Measurements from ENCODE around the gene ADGRD1.
A peak's percentile ranks its signal among the peaks of the same experiment; 100 is the strongest.
"Not testable (repeated sequence)": the region's sequence is repeated elsewhere in the genome, so short reads cannot be mapped to it uniquely, and the experiment has no call there.

The ADGRD1 gene

GRCh38 chr12:130988751-130989150, 35.0 kb downstream of the ADGRD1 start:
- no peak for DNase-seq

- no peak for DNase-seq
Measured at GRCh38 chr12:130989391-130989790, 35.7 kb downstream of the ADGRD1 start.

DNA sequence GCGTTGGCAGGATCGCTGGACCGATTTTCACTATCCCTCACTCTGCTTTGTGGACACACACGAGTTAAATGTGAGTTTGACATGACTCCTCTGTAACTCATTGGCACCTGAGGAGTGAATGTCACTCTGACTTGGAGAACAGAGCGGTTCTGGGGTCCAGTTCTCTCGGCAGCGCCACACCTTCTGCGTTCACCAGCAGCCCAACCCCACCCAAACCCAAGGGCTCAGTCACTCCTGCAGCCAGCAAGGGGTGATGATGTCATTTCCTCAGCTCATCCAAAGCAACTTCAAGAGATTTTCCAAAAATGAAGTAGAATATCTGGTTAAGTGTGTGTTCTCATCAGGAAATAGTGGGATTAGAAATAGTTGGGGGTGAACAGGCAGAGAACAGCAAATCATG, 36.3 kb downstream of the ADGRD1 start:
- DNase-seq = no peak

- peak; percentile 48 for DNase-seq
Measured at GRCh38 chr12:130992448-130992847, 38.7 kb downstream of the ADGRD1 start.

DNA sequence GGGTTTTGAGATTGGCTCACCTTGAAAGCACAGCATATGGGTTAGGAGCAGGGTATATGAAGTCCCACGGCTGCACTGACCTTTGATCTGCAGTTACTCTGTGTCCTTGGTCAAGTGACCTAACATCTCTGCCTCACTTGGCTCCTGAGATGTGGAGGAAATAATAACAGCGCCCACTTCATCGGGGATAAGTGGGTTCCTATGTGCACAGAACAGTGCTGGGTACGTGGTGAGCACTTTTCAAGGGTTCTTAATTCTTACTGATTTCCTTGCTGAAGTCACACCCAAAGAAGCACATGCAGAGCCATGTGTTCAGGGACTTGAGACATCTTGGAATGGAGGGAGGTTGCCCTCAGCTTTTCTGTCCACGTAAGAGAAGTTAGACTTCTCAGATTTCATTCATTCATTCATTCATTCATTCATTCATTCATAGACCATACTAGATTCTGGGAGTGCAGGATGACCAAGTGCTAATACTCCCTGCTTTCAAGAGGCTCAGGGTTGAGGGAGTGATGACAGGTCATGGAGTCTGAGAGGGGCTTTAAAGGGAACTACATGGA, 39.4 kb downstream of the ADGRD1 start:
- no peak for DNase-seq

- DNase-seq = no peak
Measured at GRCh38 chr12:130993759-130994670, 40.3 kb downstream of the ADGRD1 start.

GRCh38 chr12:130994821-130995375, 41.2 kb downstream of the ADGRD1 start:
- no peak for DNase-seq

GRCh38 chr12:130995386-130995969, 41.8 kb downstream of the ADGRD1 start:
- DNase-seq = not testable (repeated sequence)

DNA sequence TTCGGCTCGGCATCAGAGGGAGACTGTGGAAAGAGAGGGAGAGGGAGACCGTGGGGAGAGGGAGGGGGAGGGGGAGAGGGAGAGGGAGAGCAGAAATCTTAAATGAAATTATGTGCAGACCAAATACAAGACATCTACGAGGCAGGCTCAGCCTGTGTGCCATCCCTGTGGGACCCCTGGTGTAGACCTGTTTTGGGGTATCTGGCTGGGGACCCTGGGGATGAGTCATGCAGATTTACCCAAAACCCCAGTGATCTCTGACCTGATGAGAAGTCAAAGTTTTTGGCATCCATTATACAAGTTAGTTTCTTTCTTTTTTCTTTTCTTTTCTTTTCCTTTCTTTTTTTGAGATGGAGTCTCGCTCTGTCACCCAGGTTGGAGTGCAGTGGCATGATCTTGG, 44.4 kb downstream of the ADGRD1 start:
- DNase-seq = no peak

GRCh38 chr12:131000000-131000486, 46.3 kb downstream of the ADGRD1 start:
- no peak for DNase-seq

GRCh38 chr12:131001493-131001892, 47.8 kb downstream of the ADGRD1 start:
- no peak for DNase-seq

GRCh38 chr12:131002216-131002631, 48.5 kb downstream of the ADGRD1 start:
- no peak for DNase-seq

DNA sequence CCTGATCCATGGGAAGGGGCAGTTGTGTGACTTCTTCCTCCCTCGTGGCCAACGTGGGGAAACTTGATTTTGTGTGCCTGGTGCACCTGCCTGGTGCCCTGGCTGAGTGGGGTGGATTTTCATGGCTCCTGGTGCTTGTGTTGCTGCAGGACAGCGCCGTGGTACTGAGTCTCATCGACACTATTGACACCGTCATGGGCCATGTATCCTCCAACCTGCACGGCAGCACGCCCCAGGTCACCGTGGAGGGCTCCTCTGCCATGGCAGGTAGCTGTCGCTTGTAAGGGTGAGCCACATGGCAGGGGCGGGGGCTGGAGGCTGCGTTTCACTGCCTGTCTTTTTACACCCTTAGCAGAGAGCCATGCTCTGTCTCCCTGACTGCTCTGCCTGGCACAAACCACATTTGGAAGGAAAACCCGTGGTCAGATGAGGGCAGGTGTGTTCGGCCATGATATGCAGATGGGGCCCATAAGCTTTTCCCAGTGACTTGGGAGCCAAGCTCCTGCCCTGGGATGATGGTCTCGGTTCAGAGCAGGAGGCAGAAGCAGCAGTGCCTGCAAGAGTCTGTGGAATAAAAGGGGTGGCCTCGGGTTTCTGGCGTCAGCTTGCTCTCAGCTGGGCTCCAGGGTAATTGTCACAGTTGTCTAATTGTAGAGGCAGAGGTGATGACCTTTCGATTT, 49.5 kb downstream of the ADGRD1 start:
- DNase-seq = no peak

DNA sequence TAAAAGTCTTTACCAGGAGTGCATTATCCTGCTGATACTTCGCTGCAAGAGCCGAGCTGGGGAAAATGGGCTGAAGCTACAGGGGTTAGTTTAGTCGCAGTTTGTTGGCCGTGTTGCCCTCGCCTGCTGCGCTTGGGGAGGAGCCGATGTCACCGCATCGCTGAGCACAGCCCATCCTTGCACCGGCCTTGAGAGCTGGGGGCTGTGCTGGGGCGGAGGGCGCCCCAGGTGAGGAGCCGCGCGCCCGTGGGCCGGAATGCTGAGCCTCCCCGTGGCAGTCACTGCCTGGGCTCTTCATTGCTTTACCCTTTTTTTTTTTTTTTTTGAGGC, 50.0 kb downstream of the ADGRD1 start:
- no peak for DNase-seq

DNA sequence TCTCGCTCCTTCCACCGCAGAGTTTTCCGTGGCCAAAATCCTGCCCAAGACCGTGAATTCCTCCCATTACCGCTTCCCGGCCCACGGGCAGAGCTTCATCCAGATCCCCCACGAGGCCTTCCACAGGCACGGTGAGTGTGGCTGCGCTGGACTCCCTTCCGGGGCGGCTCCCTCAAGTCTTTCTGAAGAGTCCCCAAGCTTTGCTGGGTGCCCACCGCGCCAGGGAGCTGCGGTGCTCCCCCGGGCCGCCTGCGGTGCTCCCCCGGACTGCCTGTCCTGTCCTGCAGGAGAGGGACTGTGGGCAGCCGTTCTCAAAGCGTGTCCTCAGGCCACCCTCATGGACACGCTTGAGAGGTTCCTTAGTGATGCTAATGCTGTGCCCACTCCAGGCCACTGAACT, 50.5 kb downstream of the ADGRD1 start:
- no peak for DNase-seq

DNA sequence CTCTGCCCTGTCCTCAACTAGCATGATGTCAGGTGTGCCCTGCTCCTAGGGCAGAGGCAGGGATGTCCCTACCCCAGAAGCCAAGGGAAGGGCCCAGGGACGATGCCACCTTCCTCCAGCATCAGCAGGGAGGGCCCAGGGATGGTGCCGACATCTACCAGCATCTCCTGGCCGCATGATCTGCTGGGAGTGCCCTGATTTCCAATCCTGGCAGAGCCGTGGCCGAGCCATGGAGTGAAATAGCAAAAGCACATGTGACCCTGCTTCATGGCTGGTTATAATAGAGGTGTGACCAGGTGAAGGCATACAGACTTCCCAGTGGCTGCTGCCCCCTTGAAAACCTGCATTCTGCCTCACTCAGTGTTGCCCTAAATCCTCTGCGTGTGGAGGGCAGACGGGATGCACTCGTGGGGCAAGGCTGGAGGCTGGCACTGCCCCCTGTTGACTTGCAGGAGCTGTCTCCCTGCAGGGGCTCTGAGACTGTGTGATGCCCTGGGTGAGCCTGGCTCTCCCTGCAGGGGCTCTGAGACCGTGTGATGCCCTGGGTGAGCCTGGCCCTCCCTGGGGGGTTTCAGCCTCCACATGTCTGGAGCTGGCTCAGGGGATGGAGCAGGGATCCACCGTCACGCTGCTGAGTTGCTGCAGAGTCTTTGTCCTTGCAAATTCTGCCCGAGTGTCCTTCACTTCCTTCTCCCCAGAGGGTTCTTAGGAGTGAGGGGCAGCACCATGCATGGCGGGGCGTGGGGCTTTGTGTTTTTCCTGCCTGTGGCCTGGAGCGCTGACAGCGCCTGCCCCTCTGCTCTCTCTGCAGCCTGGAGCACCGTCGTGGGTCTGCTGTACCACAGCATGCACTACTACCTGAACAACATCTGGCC, 51.7 kb downstream of the ADGRD1 start:
- no peak for DNase-seq

DNA sequence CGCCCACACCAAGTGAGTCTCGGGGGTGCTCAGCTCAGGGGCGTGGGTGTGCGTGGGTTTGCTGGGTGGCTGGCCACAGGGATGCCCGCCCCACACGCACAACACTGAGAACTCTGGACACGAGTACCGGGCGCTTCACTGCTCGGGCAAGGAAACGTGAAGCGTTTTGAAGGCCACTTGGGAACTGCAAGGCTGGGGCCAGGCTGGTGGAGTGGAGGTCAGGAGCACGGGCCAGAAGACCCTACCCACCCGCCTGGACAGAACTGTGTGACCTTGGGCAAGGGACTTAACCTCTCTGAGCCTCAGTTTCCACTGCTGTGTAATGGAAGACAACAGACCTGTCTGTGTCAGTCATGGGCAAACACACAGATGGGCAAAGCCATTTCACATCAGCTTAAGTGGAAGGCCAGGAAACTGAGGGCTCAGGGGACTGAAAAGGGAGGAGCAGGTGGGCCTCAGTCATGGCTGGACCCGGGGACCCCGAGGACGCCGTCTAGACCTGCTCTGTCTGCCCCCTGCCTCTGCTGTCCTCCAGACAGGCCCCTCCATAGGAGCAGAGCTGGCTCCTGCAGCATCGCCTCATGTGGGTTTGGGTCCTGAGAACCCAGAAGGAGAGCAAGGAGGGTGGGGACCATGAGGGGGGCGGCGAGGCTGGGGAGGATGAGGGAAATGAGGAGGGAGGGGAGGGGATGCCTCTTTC, 52.5 kb downstream of the ADGRD1 start:
- DNase-seq = no peak

DNA sequence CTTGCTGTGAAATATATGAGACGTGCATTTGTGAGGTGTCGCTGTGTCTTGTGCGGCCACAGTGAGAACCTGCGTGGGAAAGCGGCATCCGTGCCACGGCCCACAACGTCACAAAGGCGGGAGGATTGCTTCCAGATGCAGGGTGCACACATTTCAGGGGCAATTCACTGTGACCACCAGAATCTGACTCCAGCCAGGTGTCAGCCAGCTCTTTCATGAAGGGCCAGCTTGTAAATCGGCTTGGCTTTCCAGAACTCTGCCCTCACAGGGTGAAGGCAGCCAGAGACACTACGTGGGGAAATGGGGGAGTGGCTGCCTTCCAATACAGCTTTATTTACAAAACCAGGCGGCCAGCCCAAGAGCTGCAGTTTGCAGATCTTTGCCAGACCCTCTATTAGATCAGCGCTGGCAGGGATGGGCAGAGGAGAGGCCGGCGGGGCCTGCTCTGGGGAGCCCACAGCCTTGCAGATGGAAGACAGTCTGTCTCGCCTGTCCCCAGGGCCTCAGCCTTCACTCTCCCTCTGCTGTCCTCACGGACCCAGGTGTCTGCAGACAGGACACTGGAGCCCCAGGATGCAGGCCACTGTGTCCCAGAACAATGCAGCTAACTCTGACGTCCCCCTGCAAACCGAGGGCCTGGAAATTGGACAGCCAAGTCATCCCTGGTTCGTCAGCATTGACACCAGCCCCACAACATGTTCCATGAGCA, 53.5 kb downstream of the ADGRD1 start:
- DNase-seq = no peak

DNA sequence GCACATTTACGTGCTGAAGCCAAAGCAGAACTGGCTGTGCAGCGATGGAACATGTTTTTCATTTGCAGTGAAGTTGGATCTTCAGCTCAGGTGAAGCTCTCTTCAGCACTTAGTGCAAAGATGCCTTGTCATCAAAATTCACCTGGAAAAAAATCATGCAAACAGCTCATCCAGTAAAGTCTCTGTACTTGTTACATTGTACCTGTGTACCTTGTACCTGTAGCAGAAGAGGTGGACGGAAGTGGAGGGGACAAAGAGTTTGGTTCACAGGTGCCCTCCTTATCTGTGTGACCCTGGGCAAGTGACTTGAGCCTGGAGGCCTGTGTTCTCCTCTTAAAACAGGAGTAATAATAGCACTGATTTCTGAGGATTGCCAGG, 54.0 kb downstream of the ADGRD1 start:
- no peak for DNase-seq

DNA sequence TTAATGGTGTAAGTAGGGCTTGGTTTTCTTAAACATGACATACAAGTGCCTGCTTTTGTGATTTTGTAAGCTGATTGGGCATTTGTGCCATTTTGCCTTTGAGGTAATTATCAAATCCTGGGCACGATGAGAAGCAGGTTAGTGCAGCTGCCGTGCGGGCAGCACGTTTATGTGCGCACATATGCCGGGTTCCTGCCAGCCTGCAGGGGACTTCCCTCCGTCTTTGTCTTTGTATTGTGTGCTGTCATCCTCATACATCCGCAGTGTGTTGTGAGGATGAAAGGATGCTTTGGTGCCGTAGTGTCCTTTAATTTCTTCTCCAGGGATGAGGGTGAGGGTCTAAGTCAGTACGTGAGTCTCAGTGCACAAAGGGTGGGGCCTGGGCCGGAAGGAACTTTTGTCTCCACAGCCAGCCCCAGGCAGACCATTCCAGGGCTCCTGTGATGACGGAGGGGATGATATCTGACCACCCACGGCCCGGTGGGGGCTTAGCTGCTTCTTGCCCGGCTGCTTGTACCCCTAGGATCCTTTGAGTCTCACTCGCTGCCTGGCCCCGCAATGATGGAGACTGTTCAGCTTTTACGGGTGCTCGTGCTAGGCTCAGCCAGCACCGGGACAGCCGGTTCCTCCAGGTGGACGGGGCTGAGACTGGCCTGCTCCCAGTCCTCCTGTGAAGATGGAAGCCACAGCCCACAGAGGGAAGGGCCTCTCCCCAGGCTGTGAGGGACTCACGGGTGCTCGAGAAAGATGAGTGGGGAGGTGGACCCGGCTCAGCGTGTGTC, 54.6 kb downstream of the ADGRD1 start:
- DNase-seq = no peak

All from DMS153 (cell line).